ENCODE data around the gene B3GLCT. TPM values are rescaled to one million over a fixed set of nuclear protein-coding genes. Genes with fewer than 3 reads are reported as not detected.

The B3GLCT gene
- total and polyA plus RNA-seq, 9 donors, result 4.1 to 10.8 (median 7.9) TPM

DNA sequence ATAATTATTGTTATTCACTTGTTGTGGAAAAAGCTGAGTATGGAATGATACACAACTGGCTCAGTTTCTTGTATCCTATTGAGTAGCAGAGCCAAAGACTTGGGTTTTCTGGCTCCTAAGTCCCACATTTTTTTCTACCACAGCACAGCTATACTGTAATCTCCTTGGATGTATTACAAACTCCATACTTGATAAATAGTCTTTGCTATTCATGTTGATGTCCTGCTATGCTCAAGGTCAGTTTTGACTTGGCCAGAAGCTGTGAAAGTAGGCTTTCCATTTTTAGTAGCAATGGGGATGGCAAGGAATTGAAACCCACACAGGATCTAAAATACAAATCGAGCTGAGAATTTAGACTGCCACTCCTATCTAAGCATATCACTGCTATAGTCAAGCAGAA lies 79.1 kb downstream of the B3GLCT start:
- no peaks in the 10 kb centered on the region for H3K9me3 ChIP-seq

GRCh38 chr13:31282741-31283455 lies 83.1 kb downstream of the B3GLCT start:
- Histone ChIP-seq H3K4me1 (ENCODE audit: insufficient read depth) (peaks cover 1% of the 10 kb centered on the region), H3K36me3 (no peaks in the 10 kb centered on the region), H3K27ac (no peak overlapping the region), H3K4me3 (no peak overlapping the region), H3K9me3 (no peaks in the 10 kb centered on the region), H3K27me3 (no peaks in the 10 kb centered on the region)
- intact Hi-C loops (cut with DNase I), result no loop called here
- 78 to 86% (median 79%) methylated on average over 3 of the region's 3 CpGs for WGBS, 3 donors
- no peak for DNase-seq
- TF ChIP-seq POLR2A (IDR thresholded peaks at IDR 0.05) (no peak), EP300 (IDR thresholded peaks at IDR 0.05) (no peak)
- TF ChIP-seq, protein P1, sequence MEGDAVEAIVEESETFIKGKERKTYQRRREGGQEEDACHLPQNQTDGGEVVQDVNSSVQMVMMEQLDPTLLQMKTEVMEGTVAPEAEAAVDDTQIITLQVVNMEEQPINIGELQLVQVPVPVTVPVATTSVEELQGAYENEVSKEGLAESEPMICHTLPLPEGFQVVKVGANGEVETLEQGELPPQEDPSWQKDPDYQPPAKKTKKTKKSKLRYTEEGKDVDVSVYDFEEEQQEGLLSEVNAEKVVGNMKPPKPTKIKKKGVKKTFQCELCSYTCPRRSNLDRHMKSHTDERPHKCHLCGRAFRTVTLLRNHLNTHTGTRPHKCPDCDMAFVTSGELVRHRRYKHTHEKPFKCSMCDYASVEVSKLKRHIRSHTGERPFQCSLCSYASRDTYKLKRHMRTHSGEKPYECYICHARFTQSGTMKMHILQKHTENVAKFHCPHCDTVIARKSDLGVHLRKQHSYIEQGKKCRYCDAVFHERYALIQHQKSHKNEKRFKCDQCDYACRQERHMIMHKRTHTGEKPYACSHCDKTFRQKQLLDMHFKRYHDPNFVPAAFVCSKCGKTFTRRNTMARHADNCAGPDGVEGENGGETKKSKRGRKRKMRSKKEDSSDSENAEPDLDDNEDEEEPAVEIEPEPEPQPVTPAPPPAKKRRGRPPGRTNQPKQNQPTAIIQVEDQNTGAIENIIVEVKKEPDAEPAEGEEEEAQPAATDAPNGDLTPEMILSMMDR (IDR thresholded peaks at IDR 0.05), result no peak

More for the DNA sequence above, 79.1 kb downstream of the B3GLCT start:
- no peak overlapping the region for H3K4me3 ChIP-seq
- no peaks in the 10 kb centered on the region for H3K36me3 ChIP-seq
- no peaks in the 10 kb centered on the region for H3K27me3 ChIP-seq
- 7 to 14% (median 9%) methylated on average over 1 of the region's 1 CpG for WGBS, 3 donors
- peaks cover 1% of the 10 kb centered on the region for H3K4me1 ChIP-seq (ENCODE audit: insufficient read depth)
- TF ChIP-seq, protein P1 (IDR thresholded peaks at IDR 0.05), result no peak
- TF ChIP-seq EP300 (IDR thresholded peaks at IDR 0.05) (no peak), POLR2A (IDR thresholded peaks at IDR 0.05) (no peak)
- intact Hi-C loops (cut with DNase I), result no loop called here
- peak overlapping the region in 1 of 2 donors; percentile 16 for H3K27ac ChIP-seq
- DNase-seq, result no peak

DNA sequence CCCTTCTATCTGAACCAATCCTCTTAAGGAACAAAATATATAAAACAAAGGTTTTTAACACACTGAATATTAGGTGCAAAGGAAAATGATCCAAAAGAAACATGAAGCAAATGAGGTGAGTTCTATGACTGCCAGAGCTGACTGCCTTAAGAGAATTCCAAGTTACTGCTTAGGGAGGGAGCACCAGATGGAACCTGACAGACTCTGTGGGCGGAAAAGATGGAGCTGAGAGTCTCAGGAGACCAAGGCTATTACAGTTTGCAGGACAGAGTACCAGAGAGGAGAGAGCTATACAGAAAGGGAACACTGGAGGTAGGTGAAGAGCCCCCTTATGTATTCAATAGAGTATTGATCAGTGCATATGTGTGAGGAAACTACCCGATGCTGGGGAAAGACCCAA lies 87.2 kb downstream of the B3GLCT start:
- WGBS, 3 donors, result 93 to 97% (median 95%) methylated on average over 2 of the region's 2 CpGs
- no peaks in the 10 kb centered on the region for H3K36me3 ChIP-seq
- H3K27ac ChIP-seq, result no peak overlapping the region
- H3K27me3 ChIP-seq, result no peaks in the 10 kb centered on the region
- intact Hi-C loops (cut with DNase I), result no loop called here
- no peak overlapping the region for H3K4me3 ChIP-seq
- H3K4me1 ChIP-seq (ENCODE audit: insufficient read depth), result no peaks in the 10 kb centered on the region
- DNase-seq, result no peak
- TF ChIP-seq, protein P1 (IDR thresholded peaks at IDR 0.05), result no peak
- no peak for TF ChIP-seq POLR2A (IDR thresholded peaks at IDR 0.05)
- no peaks in the 10 kb centered on the region for H3K9me3 ChIP-seq

- no peak for DNase-seq
- H3K4me3 ChIP-seq, result no peak overlapping the region
- no peaks in the 10 kb centered on the region for H3K4me1 ChIP-seq (ENCODE audit: insufficient read depth)
- no peaks in the 10 kb centered on the region for H3K27me3 ChIP-seq
- H3K9me3 ChIP-seq, result no peaks in the 10 kb centered on the region
- no peaks in the 10 kb centered on the region for H3K36me3 ChIP-seq
- TF ChIP-seq POLR2A (IDR thresholded peaks at IDR 0.05) (no peak), EP300 (IDR thresholded peaks at IDR 0.05) (no peak)
- TF ChIP-seq, protein P1 (IDR thresholded peaks at IDR 0.05), result no peak
- intact Hi-C loops (cut with DNase I), result no loop called here
- no peak overlapping the region for H3K27ac ChIP-seq
Measured at GRCh38 chr13:31301119-31301518, 101.3 kb downstream of the B3GLCT start.

Measured in ovary (tissue), 9 donors.